OCI-LY7 (cell line): Measurements from ENCODE around the gene HAND2. TPM values are rescaled to one million over a fixed set of nuclear protein-coding genes. Genes with fewer than 3 reads are reported as not detected.

Experiments
- BruUV-seq: library from RNA; stranded (reverse); fragments of 400-500 nt; replicated peaks from 2 replicates; lab custom pipeline; 2021; lab: Mats Ljungman, UMichigan
- CTCF ChIA-PET: fragments of 300-600 bp; sonication (Branson Sonifier 250); formaldehyde crosslinking; loops from one replicate; lab custom pipeline; 2022; ENCODE audit warnings: antibody characterized with exemption; ENCODE audit not compliant: unreplicated experiment; lab: Charles Lee
- POLR2A ChIA-PET: fragments of 300-600 bp; sonication (Branson Sonifier 250); formaldehyde crosslinking; loops from one replicate; lab custom pipeline; 2022; ENCODE audit warnings: antibody characterized with exemption; lab: Charles Lee
- DNase-seq: peaks from one replicate; pipeline ENCODE4 v3.0.0-alpha.2; 2015; ENCODE audit warnings: low spot score
- H2AFZ ChIP-seq: fragments of 200-600 bp; sonication (generic), shearing (Covaris generic); 2 replicates; pipeline ENCODE4 v1.6.1; 2014; ENCODE audit warnings: mild to moderate bottlenecking, antibody characterized with exemption, low read length, moderate library complexity
- H3K27ac ChIP-seq: fragments of 200-600 bp; sonication (generic); 2 replicates; pipeline ENCODE4 v1.5.1; 2014; ENCODE audit warnings: mixed run types, low read depth, mild to moderate bottlenecking, moderate library complexity, low read length, inconsistent platforms; ENCODE audit not compliant: poor library complexity, severe bottlenecking
- H3K36me3 ChIP-seq: fragments of 200-600 bp; sonication (generic); 2 replicates; pipeline ENCODE4 v1.6.1; 2014; ENCODE audit warnings: mild to moderate bottlenecking, antibody characterized with exemption, low read length, moderate library complexity, mixed read lengths; ENCODE audit not compliant: insufficient read depth
- H3K4me1 ChIP-seq: fragments of 200-600 bp; sonication (generic); 2 replicates; pipeline ENCODE4 v1.5.1; 2014; ENCODE audit warnings: mild to moderate bottlenecking, low read length; ENCODE audit not compliant: insufficient read depth, poor library complexity, severe bottlenecking
- H3K4me2 ChIP-seq: fragments of 200-600 bp; sonication (generic); 2 replicates; pipeline ENCODE4 v1.6.1; 2014; ENCODE audit warnings: mild to moderate bottlenecking, low read length
- H3K4me3 ChIP-seq: fragments of 200-600 bp; sonication (generic); 2 replicates; pipeline ENCODE4 v1.5.1; 2014; ENCODE audit warnings: mild to moderate bottlenecking, low read depth, low read length; ENCODE audit not compliant: poor library complexity, severe bottlenecking
- H3K79me2 ChIP-seq: fragments of 200-600 bp; sonication (generic); 2 replicates; pipeline ENCODE4 v1.6.1; 2016; ENCODE audit warnings: low read depth, mild to moderate bottlenecking, low read length, moderate library complexity, mixed read lengths; ENCODE audit not compliant: insufficient read depth
- H3K9me2 ChIP-seq: fragments of 200-600 bp; sonication (generic); 2 replicates; pipeline ENCODE4 v1.6.1; 2016; ENCODE audit warnings: mild to moderate bottlenecking, low read length, mixed read lengths; ENCODE audit not compliant: insufficient read depth
- H3K9me3 ChIP-seq: fragments of 200-600 bp; sonication (generic); 2 replicates; pipeline ENCODE4 v1.6.1; 2014; ENCODE audit warnings: mild to moderate bottlenecking, mixed run types, low read length, mixed read lengths
- H4K20me1 ChIP-seq: fragments of 200-600 bp; sonication (generic); 2 replicates; pipeline ENCODE4 v1.6.1; 2014; ENCODE audit warnings: mild to moderate bottlenecking, antibody characterized with exemption, low read length, moderate library complexity, mixed read lengths; ENCODE audit not compliant: insufficient read depth
- EZH2phosphoT487 ChIP-seq: fragments of 200-600 bp; sonication (generic); IDR thresholded peaks from 2 replicates; pipeline ENCODE4 v1.6.1; 2018; ENCODE audit warnings: low read depth, borderline replicate concordance, mild to moderate bottlenecking, mixed run types, antibody characterized with exemption, low read length, moderate library complexity, mixed read lengths
- intact Hi-C: fragments of 100-400 bp; cut with micrococcal nuclease; formaldehyde crosslinking; loops from one replicate; pipeline ENCODE4 v1.10.0; 2022; ENCODE audit not compliant: unreplicated experiment
- total RNA-seq, 2 experiments: library from RNA; depleted of rRNA in 1 of 2; stranded (reverse); fragments of >200 nt in 1 of 2; shearing (Covaris generic) in 1 of 2; gene quantifications; 2 replicates each; pipeline ENCODE4 v1.2.3, GENCODE V29; 2014 to 2022
- TF ChIP-seq, protein P1 (sequence below): fragments of 200-600 bp; sonication (generic); conservative IDR thresholded peaks from 2 replicates; pipeline ENCODE4 v1.5.1; 2014; ENCODE audit warnings: mild to moderate bottlenecking, antibody characterized with exemption, low read length, moderate library complexity, mixed read lengths

The HAND2 gene
- total RNA-seq, 2 experiments from 2014 or later = not detected

DNA sequence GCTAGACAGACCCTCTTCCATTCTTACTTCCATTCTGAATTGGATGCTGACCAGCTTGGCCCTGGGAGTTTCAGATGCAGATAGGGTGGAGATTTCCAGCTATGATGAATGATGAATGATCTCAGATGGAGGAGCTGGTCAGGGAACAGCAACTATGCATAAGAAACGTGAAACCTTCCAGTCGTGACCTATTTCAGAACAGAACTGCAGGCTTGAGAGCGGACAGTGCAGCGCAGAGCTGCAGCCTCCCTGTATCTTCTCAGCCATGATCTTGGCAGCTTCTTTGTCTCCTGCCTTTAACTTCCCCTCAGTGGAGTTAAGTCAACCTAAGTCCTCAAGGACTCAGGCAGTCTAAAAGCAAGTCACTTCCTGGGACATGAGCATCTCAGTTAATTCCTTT, 43.3 kb upstream of the HAND2 start:
- Histone ChIP-seq H4K20me1 (no peaks in the 10 kb centered on the region), H3K4me3 (no peak overlapping the region), H3K27ac (no peak overlapping the region), H3K4me1 (no peaks in the 10 kb centered on the region), H3K36me3 (no peaks in the 10 kb centered on the region), H2AFZ (no peak overlapping the region), H3K79me2 (no peaks in the 10 kb centered on the region), H3K9me2 (no peaks in the 10 kb centered on the region), H3K9me3 (no peaks in the 10 kb centered on the region), H3K4me2 (no peak overlapping the region)
- ChIA-PET CTCF (no interaction called here), POLR2A (interaction anchor here (1.2 to 1.3 kb wide), 2 partner anchors 12 kb away, joined by 3 read pairs; no protein-coding TSS in a partner anchor)
- DNase-seq = no peak
- TF ChIP-seq EZH2phosphoT487 = no peak
- TF ChIP-seq, protein P1, sequence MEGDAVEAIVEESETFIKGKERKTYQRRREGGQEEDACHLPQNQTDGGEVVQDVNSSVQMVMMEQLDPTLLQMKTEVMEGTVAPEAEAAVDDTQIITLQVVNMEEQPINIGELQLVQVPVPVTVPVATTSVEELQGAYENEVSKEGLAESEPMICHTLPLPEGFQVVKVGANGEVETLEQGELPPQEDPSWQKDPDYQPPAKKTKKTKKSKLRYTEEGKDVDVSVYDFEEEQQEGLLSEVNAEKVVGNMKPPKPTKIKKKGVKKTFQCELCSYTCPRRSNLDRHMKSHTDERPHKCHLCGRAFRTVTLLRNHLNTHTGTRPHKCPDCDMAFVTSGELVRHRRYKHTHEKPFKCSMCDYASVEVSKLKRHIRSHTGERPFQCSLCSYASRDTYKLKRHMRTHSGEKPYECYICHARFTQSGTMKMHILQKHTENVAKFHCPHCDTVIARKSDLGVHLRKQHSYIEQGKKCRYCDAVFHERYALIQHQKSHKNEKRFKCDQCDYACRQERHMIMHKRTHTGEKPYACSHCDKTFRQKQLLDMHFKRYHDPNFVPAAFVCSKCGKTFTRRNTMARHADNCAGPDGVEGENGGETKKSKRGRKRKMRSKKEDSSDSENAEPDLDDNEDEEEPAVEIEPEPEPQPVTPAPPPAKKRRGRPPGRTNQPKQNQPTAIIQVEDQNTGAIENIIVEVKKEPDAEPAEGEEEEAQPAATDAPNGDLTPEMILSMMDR = no peak
- intact Hi-C loops = no loop called here
- BruUV-seq = no TSS peak

DNA sequence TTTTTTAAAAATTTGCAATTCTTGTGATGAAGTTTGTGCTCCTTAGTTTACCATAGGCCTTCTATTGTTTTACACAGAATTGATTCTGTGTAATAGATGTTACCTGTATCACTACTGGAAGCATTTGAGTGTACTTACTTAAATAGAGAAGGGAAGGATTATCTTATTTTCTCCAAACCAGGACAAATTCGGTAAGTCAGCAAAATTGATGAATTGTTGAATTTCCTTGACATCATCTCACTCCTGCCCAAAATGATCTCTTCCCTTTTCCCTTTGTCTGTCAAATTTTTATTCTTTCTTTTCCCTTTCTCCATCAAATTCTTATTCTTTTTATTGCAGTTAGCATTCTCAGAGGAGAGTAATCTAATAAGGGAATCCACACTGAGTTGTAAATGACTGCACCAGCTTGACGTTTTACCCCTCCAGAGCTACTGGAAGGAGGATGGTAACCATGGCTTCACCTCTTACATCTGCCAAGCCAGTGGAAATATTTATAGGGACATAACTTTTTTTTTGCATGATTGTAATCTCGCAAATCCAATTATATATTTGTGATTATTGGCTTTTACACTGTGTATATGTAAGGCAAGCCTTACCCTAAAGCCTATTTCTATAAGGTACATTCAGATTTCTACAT, 42.6 kb upstream of the HAND2 start:
- H3K4me1 ChIP-seq = no peaks in the 10 kb centered on the region
- H3K4me2 ChIP-seq = no peak overlapping the region
- TF ChIP-seq, protein P1 = no peak
- TF ChIP-seq EZH2phosphoT487 = no peak
- H3K27ac ChIP-seq = no peak overlapping the region
- POLR2A ChIA-PET = interaction anchor here (1.2 to 1.3 kb wide), 2 partner anchors 12 kb away, joined by 3 read pairs; no protein-coding TSS in a partner anchor
- no peak overlapping the region for H3K4me3 ChIP-seq
- H2AFZ ChIP-seq = no peak overlapping the region
- DNase-seq = no peak
- CTCF ChIA-PET = no interaction called here
- intact Hi-C loops = no loop called here
- H3K36me3 ChIP-seq = no peaks in the 10 kb centered on the region
- no peaks in the 10 kb centered on the region for H3K9me3 ChIP-seq
- H3K9me2 ChIP-seq = no peaks in the 10 kb centered on the region
- BruUV-seq = no TSS peak
- H4K20me1 ChIP-seq = no peaks in the 10 kb centered on the region
- no peaks in the 10 kb centered on the region for H3K79me2 ChIP-seq

DNA sequence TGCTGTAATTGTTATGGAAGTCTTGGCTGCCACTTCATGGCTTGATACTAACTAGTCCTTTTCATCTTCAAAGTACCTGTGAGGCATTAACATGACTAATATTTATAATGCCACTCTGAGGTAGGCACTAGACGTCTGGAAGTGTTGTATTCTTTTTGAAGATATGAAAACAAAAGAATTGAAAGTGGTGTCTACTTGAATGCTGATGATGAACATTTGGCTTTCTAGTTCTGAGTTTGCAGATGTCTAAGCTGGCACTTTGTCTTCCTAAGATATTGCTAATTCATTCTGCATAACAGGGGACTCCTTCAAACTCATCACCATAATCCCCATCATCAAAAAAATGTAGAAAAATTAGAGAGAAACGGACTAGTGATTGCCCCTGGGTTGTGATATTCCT, 41.6 kb upstream of the HAND2 start:
- H4K20me1 ChIP-seq = no peaks in the 10 kb centered on the region
- no peaks in the 10 kb centered on the region for H3K79me2 ChIP-seq
- ChIA-PET CTCF (no interaction called here), POLR2A (no interaction called here)
- H3K36me3 ChIP-seq = no peaks in the 10 kb centered on the region
- no peak for DNase-seq
- no peak overlapping the region for H3K4me2 ChIP-seq
- no TSS peak for BruUV-seq
- H3K4me1 ChIP-seq = no peaks in the 10 kb centered on the region
- H3K4me3 ChIP-seq = no peak overlapping the region
- H3K27ac ChIP-seq = no peak overlapping the region
- H2AFZ ChIP-seq = no peak overlapping the region
- no peaks in the 10 kb centered on the region for H3K9me2 ChIP-seq
- intact Hi-C loops = no loop called here
- H3K9me3 ChIP-seq = no peaks in the 10 kb centered on the region
- no peak for TF ChIP-seq EZH2phosphoT487
